WTC11 (cell line): ENCODE results near the gene SGCA. TPM values are rescaled to one million over a fixed set of nuclear protein-coding genes. Genes with fewer than 3 reads are reported as not detected.

Experiments used
- ATAC-seq: fragments of 200-7000 bp; cut with Tn5 transposase; 2 replicates; pipeline ENCODE4 v1.10.0; 2021; ENCODE audit warnings: mild to moderate bottlenecking, moderate library complexity
- CTCF ChIA-PET: fragments of 300-600 bp; sonication (Branson Sonifier 250); formaldehyde crosslinking; loops from one replicate; lab custom pipeline; 2021; ENCODE audit warnings: antibody characterized with exemption; lab: Charles Lee
- POLR2A ChIA-PET: fragments of 350-600 bp; sonication (Branson Sonifier 250); formaldehyde crosslinking; loops from one replicate; lab custom pipeline; 2021; ENCODE audit warnings: antibody characterized with exemption; lab: Charles Lee
- DNase-seq: peaks from one replicate; pipeline ENCODE4 v3.0.0; 2021; ENCODE audit warnings: low spot score
- H3K27ac Mint-ChIP-seq: 2 replicates; pipeline ENCODE4 v1.8.0; 2021; ENCODE audit warnings: mixed read lengths
- H3K27me3 Mint-ChIP-seq: 2 replicates; pipeline ENCODE4 v1.8.0; 2021; ENCODE audit warnings: low read depth, mild to moderate bottlenecking, moderate library complexity, mixed read lengths
- H3K36me3 Mint-ChIP-seq: 2 replicates; pipeline ENCODE4 v1.8.0; 2021; ENCODE audit warnings: mixed read lengths
- H3K4me1 Mint-ChIP-seq: 2 replicates; pipeline ENCODE4 v1.8.0; 2022; ENCODE audit warnings: mixed read lengths
- H3K4me3 Mint-ChIP-seq: 2 replicates; pipeline ENCODE4 v1.8.0; 2021; ENCODE audit warnings: mild to moderate bottlenecking, moderate library complexity, mixed read lengths
- H3K9me3 Mint-ChIP-seq: 2 replicates; pipeline ENCODE4 v1.8.0; 2021; ENCODE audit warnings: mixed read lengths
- ETV6 ChIP-seq: sonication (generic); formaldehyde crosslinking; IDR thresholded peaks from 2 replicates; pipeline ENCODE4 v1.8.1; 2022; ENCODE audit warnings: mild to moderate bottlenecking, missing genetic modification reagents
- FOXJ3 ChIP-seq: sonication (generic); formaldehyde crosslinking; IDR thresholded peaks from 2 replicates; pipeline ENCODE4 v1.9.0; 2021; ENCODE audit warnings: missing genetic modification reagents, mild to moderate bottlenecking, borderline replicate concordance
- HMGA2 ChIP-seq: fragments of 250-450 bp; sonication (Bioruptor Pico); IDR thresholded peaks from 2 replicates; pipeline ENCODE4 v1.4.0; 2021; ENCODE audit warnings: mild to moderate bottlenecking, moderate library complexity
- MXD4 ChIP-seq: fragments of 250-450 bp; sonication (Bioruptor Pico); IDR thresholded peaks from 2 replicates; pipeline ENCODE4 v1.8.0; 2021; ENCODE audit warnings: mild to moderate bottlenecking, moderate library complexity, borderline replicate concordance
- MYBL2 ChIP-seq: sonication (generic); formaldehyde crosslinking; IDR thresholded peaks from 2 replicates; pipeline ENCODE4 v1.8.1; 2023; ENCODE audit warnings: mild to moderate bottlenecking, moderate library complexity, missing genetic modification reagents
- NFYB ChIP-seq: sonication (generic); formaldehyde crosslinking; conservative IDR thresholded peaks from 2 replicates; pipeline ENCODE4 v1.8.0; 2022; ENCODE audit warnings: low read depth, missing genetic modification reagents
- OVOL2 ChIP-seq: fragments of 250-450 bp; sonication (Bioruptor Pico); IDR thresholded peaks from 2 replicates; pipeline ENCODE4 v1.9.0; 2021; ENCODE audit warnings: mild to moderate bottlenecking, borderline replicate concordance
- SMAD4 ChIP-seq: sonication (generic); formaldehyde crosslinking; IDR thresholded peaks from 2 replicates; pipeline ENCODE4 v1.8.0; 2022; ENCODE audit warnings: mild to moderate bottlenecking, missing genetic modification reagents
- TCF7 ChIP-seq: sonication (generic); formaldehyde crosslinking; IDR thresholded peaks from 2 replicates; pipeline ENCODE4 v1.8.0; 2022; ENCODE audit warnings: mild to moderate bottlenecking, low read depth, missing genetic modification reagents, moderate library complexity
- TEAD4 ChIP-seq: sonication (generic); formaldehyde crosslinking; IDR thresholded peaks from 2 replicates; pipeline ENCODE4 v1.8.0; 2022; ENCODE audit warnings: mild to moderate bottlenecking, missing genetic modification reagents
- ZNF232 ChIP-seq: sonication (generic); formaldehyde crosslinking; IDR thresholded peaks from 2 replicates; pipeline ENCODE4 v1.8.0; 2022; ENCODE audit warnings: mild to moderate bottlenecking, missing genetic modification reagents
- ZNF263 ChIP-seq: sonication (generic); formaldehyde crosslinking; IDR thresholded peaks from 2 replicates; pipeline ENCODE4 v1.8.1; 2022; ENCODE audit warnings: low read depth, mild to moderate bottlenecking, moderate library complexity, missing genetic modification reagents
- total RNA-seq: library from RNA; stranded (reverse); gene quantifications from 3 replicates; pipeline ENCODE4 v1.2.3, GENCODE V29; 2021
- TF ChIP-seq, protein P1 (sequence below): fragments of 250-450 bp; sonication (Bioruptor Pico); conservative IDR thresholded peaks from 2 replicates; pipeline ENCODE4 v1.9.0; 2021; ENCODE audit warnings: mild to moderate bottlenecking
- TF ChIP-seq, protein P2 (sequence below): sonication (generic); formaldehyde crosslinking; IDR thresholded peaks from 2 replicates; pipeline ENCODE4 v1.8.1; 2022; ENCODE audit warnings: mild to moderate bottlenecking, missing genetic modification reagents, moderate library complexity, borderline replicate concordance
- TF ChIP-seq, protein P3 (sequence below): sonication (generic); formaldehyde crosslinking; IDR thresholded peaks from 2 replicates; pipeline ENCODE4 v1.8.0; 2022; ENCODE audit warnings: mild to moderate bottlenecking, missing genetic modification reagents
- TF ChIP-seq, protein P4 (sequence below): fragments of 250-450 bp; sonication (Bioruptor Pico); IDR thresholded peaks from 2 replicates; pipeline ENCODE4 v1.9.0; 2021; ENCODE audit warnings: moderate library complexity, mild to moderate bottlenecking, inconsistent platforms, borderline replicate concordance
- TF ChIP-seq, protein P5 (sequence below): fragments of 250-450 bp; sonication (Bioruptor Pico); IDR thresholded peaks from 2 replicates; pipeline ENCODE4 v1.9.0; 2021; ENCODE audit warnings: mild to moderate bottlenecking
- TF ChIP-seq, protein P6 (sequence below): sonication (generic); formaldehyde crosslinking; IDR thresholded peaks from 2 replicates; pipeline ENCODE4 v1.8.1; 2023; ENCODE audit warnings: mild to moderate bottlenecking, missing genetic modification reagents
- TF ChIP-seq, protein P7 (sequence below): fragments of 250-450 bp; sonication (Bioruptor Pico); IDR thresholded peaks from 2 replicates; pipeline ENCODE4 v1.9.0; 2021; ENCODE audit warnings: mild to moderate bottlenecking

The SGCA gene
- total RNA-seq, 1 experiment from 2014 or later = 1.0 TPM

DNA sequence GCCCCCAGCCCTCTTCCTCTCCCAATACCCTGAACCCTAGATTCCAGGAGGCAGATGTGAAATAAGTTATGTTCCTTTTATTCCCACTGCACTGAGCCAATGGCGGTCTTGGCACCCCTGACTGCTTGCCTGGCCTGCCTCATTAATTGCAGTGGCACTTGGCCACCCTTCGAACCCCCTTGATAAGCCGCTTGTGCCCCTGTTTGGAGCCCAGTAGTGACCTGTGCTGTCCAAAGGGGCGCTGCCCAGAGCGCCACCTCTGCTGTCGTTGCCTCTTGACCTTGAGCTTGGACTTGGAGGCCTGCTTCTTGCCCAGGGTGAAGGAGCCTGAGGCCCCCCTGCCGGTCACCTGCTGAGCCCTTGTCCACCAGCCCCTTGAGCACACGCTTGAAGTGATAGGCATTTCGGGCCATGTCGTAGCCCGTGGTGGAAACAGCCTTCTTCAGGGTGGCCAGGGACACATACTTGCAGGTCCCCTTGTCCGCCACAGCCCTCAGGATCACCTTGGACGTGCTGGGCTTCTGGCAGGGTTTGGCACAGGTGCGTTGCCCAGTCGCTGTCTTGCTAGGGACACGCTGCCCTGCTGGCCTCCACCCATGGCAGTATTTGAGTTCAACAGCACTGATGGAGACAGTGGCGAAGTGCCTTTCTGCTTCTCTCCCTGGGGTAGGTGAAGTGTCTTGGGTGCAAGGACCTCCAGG is 5.7 kb downstream of the SGCA start:
- CTCF ChIA-PET = interaction anchor here (1.6 kb wide), 1 partner anchor 102 kb away, joined by 4 read pairs; the partner anchor contains the start of gene TMEM92
- Mint-ChIP-seq H3K27ac (no peak overlapping the region; the same call in 1 of the 2 replicates), H3K4me1 (peaks cover 13% of the 10 kb centered on the region), H3K9me3 (no peaks in the 10 kb centered on the region), H3K4me3 (no peak overlapping the region), H3K27me3 (no peaks in the 10 kb centered on the region), H3K36me3 (no peaks in the 10 kb centered on the region)
- no peak for ATAC-seq
- TF ChIP-seq OVOL2 (CRISPR knock-in tag) (no peak), ETV6 (no peak), FOXJ3 (no peak), ZNF263 (CRISPR knock-in tag) (no peak), NFYB (CRISPR knock-in tag) (no peak), HMGA2 (CRISPR knock-in tag) (no peak), TCF7 (no peak), MYBL2 (CRISPR knock-in tag) (no peak)
- TF ChIP-seq, protein P1, sequence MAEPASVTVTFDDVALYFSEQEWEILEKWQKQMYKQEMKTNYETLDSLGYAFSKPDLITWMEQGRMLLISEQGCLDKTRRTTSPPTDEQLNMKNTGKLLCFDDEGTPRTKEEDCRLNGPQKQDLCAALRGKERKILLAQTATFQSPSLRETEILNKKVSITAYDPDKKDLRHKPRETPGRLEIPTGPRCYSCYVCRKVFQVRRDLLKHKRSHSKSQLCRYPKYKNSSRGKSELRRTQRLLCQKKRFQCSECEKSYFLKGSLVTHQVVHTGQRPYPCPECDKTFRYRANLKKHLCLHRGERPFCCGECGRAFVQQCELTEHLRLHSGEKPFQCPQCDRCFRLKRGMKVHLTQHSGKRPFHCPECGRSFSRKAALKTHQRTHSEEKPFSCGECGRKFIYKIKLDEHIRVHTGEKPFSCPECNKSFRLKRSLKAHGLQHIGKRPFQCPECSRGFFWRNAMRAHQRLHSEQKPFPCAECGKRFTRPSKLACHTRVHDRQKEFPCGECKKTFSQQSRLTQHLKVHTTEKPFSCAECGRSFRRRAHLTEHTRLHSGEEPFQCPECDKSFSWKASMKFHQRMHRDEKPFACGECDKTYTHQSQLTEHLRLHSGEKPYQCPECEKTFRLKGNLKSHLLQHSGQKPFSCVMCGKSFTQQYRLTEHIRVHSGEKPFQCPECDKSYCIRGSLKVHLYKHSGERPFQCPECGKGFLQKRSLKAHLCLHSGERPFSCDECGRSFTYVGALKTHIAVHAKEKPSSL (CRISPR knock-in tag) = no peak
- TF ChIP-seq, protein P2, sequence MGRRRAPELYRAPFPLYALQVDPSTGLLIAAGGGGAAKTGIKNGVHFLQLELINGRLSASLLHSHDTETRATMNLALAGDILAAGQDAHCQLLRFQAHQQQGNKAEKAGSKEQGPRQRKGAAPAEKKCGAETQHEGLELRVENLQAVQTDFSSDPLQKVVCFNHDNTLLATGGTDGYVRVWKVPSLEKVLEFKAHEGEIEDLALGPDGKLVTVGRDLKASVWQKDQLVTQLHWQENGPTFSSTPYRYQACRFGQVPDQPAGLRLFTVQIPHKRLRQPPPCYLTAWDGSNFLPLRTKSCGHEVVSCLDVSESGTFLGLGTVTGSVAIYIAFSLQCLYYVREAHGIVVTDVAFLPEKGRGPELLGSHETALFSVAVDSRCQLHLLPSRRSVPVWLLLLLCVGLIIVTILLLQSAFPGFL = no peak
- TF ChIP-seq, protein P3, sequence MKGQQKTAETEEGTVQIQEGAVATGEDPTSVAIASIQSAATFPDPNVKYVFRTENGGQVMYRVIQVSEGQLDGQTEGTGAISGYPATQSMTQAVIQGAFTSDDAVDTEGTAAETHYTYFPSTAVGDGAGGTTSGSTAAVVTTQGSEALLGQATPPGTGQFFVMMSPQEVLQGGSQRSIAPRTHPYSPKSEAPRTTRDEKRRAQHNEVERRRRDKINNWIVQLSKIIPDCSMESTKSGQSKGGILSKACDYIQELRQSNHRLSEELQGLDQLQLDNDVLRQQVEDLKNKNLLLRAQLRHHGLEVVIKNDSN (CRISPR knock-in tag) = no peak
- TF ChIP-seq, protein P4, sequence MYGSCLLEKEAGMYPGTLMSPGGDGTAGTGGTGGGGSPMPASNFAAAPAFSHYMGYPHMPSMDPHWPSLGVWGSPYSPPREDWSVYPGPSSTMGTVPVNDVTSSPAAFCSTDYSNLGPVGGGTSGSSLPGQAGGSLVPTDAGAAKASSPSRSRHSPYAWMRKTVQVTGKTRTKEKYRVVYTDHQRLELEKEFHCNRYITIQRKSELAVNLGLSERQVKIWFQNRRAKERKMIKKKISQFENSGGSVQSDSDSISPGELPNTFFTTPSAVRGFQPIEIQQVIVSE (CRISPR knock-in tag) = no peak
- TF ChIP-seq, all 79 proteins: peak for 0
- POLR2A ChIA-PET = no interaction called here
- no peak for DNase-seq

DNA sequence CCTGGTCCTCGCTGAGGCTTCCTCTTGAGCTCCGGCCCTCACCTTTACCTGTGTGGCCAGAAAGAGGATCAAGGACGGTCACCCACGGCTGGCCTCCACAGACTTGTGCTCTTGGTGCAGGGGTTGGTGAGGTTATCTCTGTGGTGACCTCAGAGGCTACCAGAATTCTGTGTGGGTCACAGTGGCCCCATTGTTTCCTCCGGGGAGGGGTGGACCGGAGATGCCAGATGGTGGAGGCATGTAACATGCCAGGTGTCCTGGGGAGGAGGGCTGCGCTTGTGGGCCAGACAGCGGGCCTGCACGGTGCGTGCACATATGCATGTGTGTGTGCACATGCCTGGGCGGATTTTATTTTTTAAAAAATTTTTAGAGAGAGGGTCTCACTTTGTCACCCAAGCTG is 6.3 kb downstream of the SGCA start:
- POLR2A ChIA-PET = no interaction called here
- TF ChIP-seq TEAD4 (CRISPR knock-in tag) (no peak), MYBL2 (CRISPR knock-in tag) (no peak), SMAD4 (CRISPR knock-in tag) (no peak), FOXJ3 (no peak), MXD4 (CRISPR knock-in tag) (no peak), ZNF232 (no peak)
- TF ChIP-seq, protein P5, sequence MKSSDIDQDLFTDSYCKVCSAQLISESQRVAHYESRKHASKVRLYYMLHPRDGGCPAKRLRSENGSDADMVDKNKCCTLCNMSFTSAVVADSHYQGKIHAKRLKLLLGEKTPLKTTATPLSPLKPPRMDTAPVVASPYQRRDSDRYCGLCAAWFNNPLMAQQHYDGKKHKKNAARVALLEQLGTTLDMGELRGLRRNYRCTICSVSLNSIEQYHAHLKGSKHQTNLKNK (CRISPR knock-in tag) = no peak
- TF ChIP-seq, protein P6, sequence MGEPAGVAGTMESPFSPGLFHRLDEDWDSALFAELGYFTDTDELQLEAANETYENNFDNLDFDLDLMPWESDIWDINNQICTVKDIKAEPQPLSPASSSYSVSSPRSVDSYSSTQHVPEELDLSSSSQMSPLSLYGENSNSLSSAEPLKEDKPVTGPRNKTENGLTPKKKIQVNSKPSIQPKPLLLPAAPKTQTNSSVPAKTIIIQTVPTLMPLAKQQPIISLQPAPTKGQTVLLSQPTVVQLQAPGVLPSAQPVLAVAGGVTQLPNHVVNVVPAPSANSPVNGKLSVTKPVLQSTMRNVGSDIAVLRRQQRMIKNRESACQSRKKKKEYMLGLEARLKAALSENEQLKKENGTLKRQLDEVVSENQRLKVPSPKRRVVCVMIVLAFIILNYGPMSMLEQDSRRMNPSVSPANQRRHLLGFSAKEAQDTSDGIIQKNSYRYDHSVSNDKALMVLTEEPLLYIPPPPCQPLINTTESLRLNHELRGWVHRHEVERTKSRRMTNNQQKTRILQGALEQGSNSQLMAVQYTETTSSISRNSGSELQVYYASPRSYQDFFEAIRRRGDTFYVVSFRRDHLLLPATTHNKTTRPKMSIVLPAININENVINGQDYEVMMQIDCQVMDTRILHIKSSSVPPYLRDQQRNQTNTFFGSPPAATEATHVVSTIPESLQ = no peak
- TF ChIP-seq, protein P1 (CRISPR knock-in tag) = no peak
- TF ChIP-seq, protein P7, sequence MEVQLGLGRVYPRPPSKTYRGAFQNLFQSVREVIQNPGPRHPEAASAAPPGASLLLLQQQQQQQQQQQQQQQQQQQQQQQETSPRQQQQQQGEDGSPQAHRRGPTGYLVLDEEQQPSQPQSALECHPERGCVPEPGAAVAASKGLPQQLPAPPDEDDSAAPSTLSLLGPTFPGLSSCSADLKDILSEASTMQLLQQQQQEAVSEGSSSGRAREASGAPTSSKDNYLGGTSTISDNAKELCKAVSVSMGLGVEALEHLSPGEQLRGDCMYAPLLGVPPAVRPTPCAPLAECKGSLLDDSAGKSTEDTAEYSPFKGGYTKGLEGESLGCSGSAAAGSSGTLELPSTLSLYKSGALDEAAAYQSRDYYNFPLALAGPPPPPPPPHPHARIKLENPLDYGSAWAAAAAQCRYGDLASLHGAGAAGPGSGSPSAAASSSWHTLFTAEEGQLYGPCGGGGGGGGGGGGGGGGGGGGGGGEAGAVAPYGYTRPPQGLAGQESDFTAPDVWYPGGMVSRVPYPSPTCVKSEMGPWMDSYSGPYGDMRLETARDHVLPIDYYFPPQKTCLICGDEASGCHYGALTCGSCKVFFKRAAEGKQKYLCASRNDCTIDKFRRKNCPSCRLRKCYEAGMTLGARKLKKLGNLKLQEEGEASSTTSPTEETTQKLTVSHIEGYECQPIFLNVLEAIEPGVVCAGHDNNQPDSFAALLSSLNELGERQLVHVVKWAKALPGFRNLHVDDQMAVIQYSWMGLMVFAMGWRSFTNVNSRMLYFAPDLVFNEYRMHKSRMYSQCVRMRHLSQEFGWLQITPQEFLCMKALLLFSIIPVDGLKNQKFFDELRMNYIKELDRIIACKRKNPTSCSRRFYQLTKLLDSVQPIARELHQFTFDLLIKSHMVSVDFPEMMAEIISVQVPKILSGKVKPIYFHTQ (CRISPR knock-in tag) = no peak
- ATAC-seq (no peak), DNase-seq (no peak)
- Mint-ChIP-seq H3K9me3 (no peaks in the 10 kb centered on the region), H3K4me3 (no peak overlapping the region), H3K27ac (no peak overlapping the region), H3K36me3 (no peaks in the 10 kb centered on the region), H3K27me3 (peaks cover under 1% of the 10 kb centered on the region; the same call in 1 of the 2 replicates), H3K4me1 (peaks cover 13% of the 10 kb centered on the region)
- CTCF ChIA-PET = interaction anchor here (1.6 to 1.8 kb wide), 2 partner anchors 24 to 102 kb away, joined by 4 read pairs; partner anchors contain the start of gene TMEM92
